Small intestine (tissue), 7 donors: ENCODE measurements around the gene PLEKHH2. TPM values are rescaled to one million over a fixed set of nuclear protein-coding genes. Genes with fewer than 3 reads are reported as not detected.
"Not testable (repeated sequence)": the region's sequence is repeated elsewhere in the genome, so short reads cannot be mapped to it uniquely, and the experiment has no call there.

Experiments
- DNase-seq, 2 donors: peaks; one replicate each; pipeline versions ENCODE4 v3.0.0 to v3.0.0-alpha.2; 2013
- FAIRE-seq: peaks from 2 replicates; lab custom pipeline; 2012; peaks lifted over from hg19 to GRCh38; lab: Jason Lieb, UNC
- H3K27ac ChIP-seq, 3 donors: one replicate each; pipeline ENCODE4 v1.5.1; 2013; ENCODE audit warnings: low read length in 2 of 3, mild to moderate bottlenecking in 2 of 3, control low read depth in 1 of 3, inconsistent platforms in 1 of 3, low read depth in 1 of 3, moderate library complexity in 1 of 3
- H3K27me3 ChIP-seq, 3 donors: one replicate each; pipeline ENCODE4 v1.6.1; 2013; ENCODE audit warnings: low read length in 3 of 3, inconsistent platforms in 1 of 3; ENCODE audit not compliant: control insufficient read depth in 3 of 3, insufficient read depth in 3 of 3
- H3K36me3 ChIP-seq, 3 donors: one replicate each; pipeline ENCODE4 v1.6.1; 2013; ENCODE audit warnings: low read length in 3 of 3, inconsistent platforms in 1 of 3, low read depth in 1 of 3, mild to moderate bottlenecking in 1 of 3, moderate library complexity in 1 of 3; ENCODE audit not compliant: control insufficient read depth in 3 of 3, insufficient read depth in 2 of 3
- H3K4me1 ChIP-seq, 3 donors: one replicate each; pipeline ENCODE4 v1.6.1; 2013; ENCODE audit warnings: low read length in 2 of 3, inconsistent platforms in 1 of 3, low read depth in 1 of 3, mild to moderate bottlenecking in 1 of 3, moderate library complexity in 1 of 3; ENCODE audit not compliant: control insufficient read depth in 3 of 3, insufficient read depth in 2 of 3
- H3K4me3 ChIP-seq, 3 donors: one replicate each; pipeline ENCODE4 v1.5.1; 2013; ENCODE audit warnings: low read length in 3 of 3, control low read depth in 1 of 3, inconsistent platforms in 1 of 3, low read depth in 1 of 3, mild to moderate bottlenecking in 1 of 3, moderate library complexity in 1 of 3
- H3K9me3 ChIP-seq, 2 donors: one replicate each; pipeline ENCODE4 v1.6.1; 2013; ENCODE audit warnings: low read depth in 1 of 2, low read length in 1 of 2; ENCODE audit not compliant: control insufficient read depth in 2 of 2, insufficient read depth in 1 of 2
- WGBS, 3 donors: extraction: QIAGEN DNeasy Blood & Tissue Kit; methylation state at CpG; one replicate each; pipeline ENCODE4 v1.1.7; 2013; 5-methylcytosine and 5-hydroxymethylcytosine counted together
- polyA plus RNA-seq, 4 donors: library from polyadenylated mRNA; stranded (reverse) in 3 of 4; unstranded in 1 of 4; fragments of 200-250 nt in 3 of 4; fragments of 120-200 nt in 1 of 4; gene quantifications; one replicate each; pipeline versions ENCODE4 v1.2.1 to v1.2.3, GENCODE V29; 2013
- donor health status: healthy with polysubstance abuse.
- donor health status: control.
- donor health status: control.
- donor health status: Bipolar disorder and iron deficiency.
- donor health status: healthy.

PLEKHH2 gene
- polyA plus RNA-seq, 4 donors, result 1.1 to 9.7 (median 1.5) TPM

- WGBS, 3 donors, result 66 to 86% (median 76%) methylated on average over 2 of the region's 2 CpGs
Measured at GRCh38 chr2:43653506-43653905, 16.4 kb downstream of the PLEKHH2 start.

GRCh38 chr2:43657241-43657640 is 20.2 kb downstream of the PLEKHH2 start:
- H3K27ac ChIP-seq, result no peak overlapping the region
- H3K9me3 ChIP-seq, result peaks cover 0 to 3% of the 10 kb centered on the region in 2 donors
- H3K36me3 ChIP-seq, result no peaks in the 10 kb centered on the region
- FAIRE-seq, result no peak
- no peaks in the 10 kb centered on the region for H3K4me1 ChIP-seq
- WGBS, 3 donors, result 88 to 94% (median 88%) methylated on average over 3 of the region's 3 CpGs
- no peak for DNase-seq
- no peaks in the 10 kb centered on the region for H3K27me3 ChIP-seq
- H3K4me3 ChIP-seq, result no peak overlapping the region

More at GRCh38 chr2:43653506-43653905, 16.4 kb downstream of the PLEKHH2 start:
- FAIRE-seq (no peak), DNase-seq (no peak)
- H3K4me3 ChIP-seq, result no peak overlapping the region
- H3K4me1 ChIP-seq, result peaks cover 0 to 2% (median 0%) of the 10 kb centered on the region in 3 donors
- H3K27me3 ChIP-seq, result no peaks in the 10 kb centered on the region
- H3K36me3 ChIP-seq, result no peaks in the 10 kb centered on the region
- H3K9me3 ChIP-seq, result peaks cover 0 to 2% of the 10 kb centered on the region in 2 donors
- H3K27ac ChIP-seq, result no peak overlapping the region

- no peak for FAIRE-seq
- peak; percentile 2 to 19 for DNase-seq
- Histone ChIP-seq H3K27ac (no peak overlapping the region), H3K36me3 (no peaks in the 10 kb centered on the region), H3K27me3 (peaks cover 0 to 2% (median 0%) of the 10 kb centered on the region in 3 donors), H3K9me3 (no peaks in the 10 kb centered on the region), H3K4me3 (peak overlapping the region in 2 of 3 donors; percentile 22 to 57), H3K4me1 (peaks cover 0 to 4% (median 0%) of the 10 kb centered on the region in 3 donors)
- 20 to 51% (median 33%) methylated on average over 14 of the region's 14 CpGs for WGBS, 3 donors
Measured at GRCh38 chr2:43675646-43676321, 38.7 kb downstream of the PLEKHH2 start.

- DNase-seq, result peak; percentile 35 to 68
- H3K27me3 ChIP-seq, result peaks cover 0 to 2% (median 0%) of the 10 kb centered on the region in 3 donors
- WGBS, 3 donors, result 6 to 11% (median 11%) methylated on average over 27 of the region's 27 CpGs
- H3K36me3 ChIP-seq, result no peaks in the 10 kb centered on the region
- no peak for FAIRE-seq
- H3K4me1 ChIP-seq, result peaks cover 0 to 4% (median 0%) of the 10 kb centered on the region in 3 donors
- no peaks in the 10 kb centered on the region for H3K9me3 ChIP-seq
- H3K27ac ChIP-seq, result peak within 1 kb of the TSS in 1 of 3 donors; percentile 15
- H3K4me3 ChIP-seq, result peak within 1 kb of the TSS in 2 of 3 donors; percentile 22 to 57
Measured at GRCh38 chr2:43676322-43677050, 39.4 kb downstream of the PLEKHH2 start, which contains the start of gene C1GALT1C1L. Gene C1GALT1C1L (minus strand): TSS chr2:43676429. CDS start chr2:43676322, 107 bp downstream.

- H3K27ac ChIP-seq, H3K27me3 ChIP-seq, H3K9me3 ChIP-seq, H3K36me3 ChIP-seq, FAIRE-seq, DNase-seq, H3K4me3 ChIP-seq, H3K4me1 ChIP-seq: not testable (repeated sequence)
- WGBS, 3 donors, result 96 to 99% (median 96%) methylated on average over 13 to 32 of the region's 32 CpGs
Measured at GRCh38 chr2:43677783-43678182, 40.7 kb downstream of the PLEKHH2 start.

- H3K4me3 ChIP-seq, result no peak overlapping the region
- FAIRE-seq (no peak), DNase-seq (no peak)
- no peaks in the 10 kb centered on the region for H3K27me3 ChIP-seq
- WGBS, 3 donors, result 62 to 68% (median 62%) methylated on average over 5 of the region's 5 CpGs
- H3K27ac ChIP-seq, result no peak overlapping the region
- no peaks in the 10 kb centered on the region for H3K9me3 ChIP-seq
- no peaks in the 10 kb centered on the region for H3K36me3 ChIP-seq
- no peaks in the 10 kb centered on the region for H3K4me1 ChIP-seq
Measured at GRCh38 chr2:43685357-43685756, 48.3 kb downstream of the PLEKHH2 start.

- Histone ChIP-seq H3K4me1 (no peaks in the 10 kb centered on the region), H3K9me3 (no peaks in the 10 kb centered on the region), H3K4me3 (no peak overlapping the region), H3K27ac (no peak overlapping the region), H3K36me3 (no peaks in the 10 kb centered on the region), H3K27me3 (no peaks in the 10 kb centered on the region)
- 66 to 74% (median 73%) methylated on average over 2 of the region's 2 CpGs for WGBS, 3 donors
- DNase-seq (no peak), FAIRE-seq (no peak)
Measured at GRCh38 chr2:43689999-43690398, 52.9 kb downstream of the PLEKHH2 start.

- no peak for DNase-seq
- Histone ChIP-seq H3K9me3 (no peaks in the 10 kb centered on the region), H3K27me3 (no peaks in the 10 kb centered on the region), H3K36me3 (no peaks in the 10 kb centered on the region), H3K27ac (no peak overlapping the region), H3K4me1 (no peaks in the 10 kb centered on the region), H3K4me3 (no peak overlapping the region)
- WGBS, 3 donors, result 84 to 89% (median 84%) methylated on average over 5 of the region's 5 CpGs
- FAIRE-seq, result no peak
Measured at GRCh38 chr2:43692428-43692994, 55.5 kb downstream of the PLEKHH2 start.
